HepG2 (cell line): Measurements from ENCODE around the gene CREG2. TPM values are rescaled to one million over a fixed set of nuclear protein-coding genes. Genes with fewer than 3 reads are reported as not detected.

ENCODE experiments used
- CREBL2 ChIP-seq: sonication (generic); formaldehyde crosslinking; IDR thresholded peaks from 2 replicates; pipeline ENCODE4 v1.8.1; 2023; ENCODE audit warnings: missing genetic modification reagents, mild to moderate bottlenecking, borderline replicate concordance
- E2F1 ChIP-seq: sonication (generic); formaldehyde crosslinking; IDR thresholded peaks from 2 replicates; pipeline ENCODE4 v1.5.0; 2020; ENCODE audit warnings: missing genetic modification reagents
- GTF2F1 ChIP-seq: fragments of 150-350 bp; IDR thresholded peaks from 2 replicates; pipeline ENCODE4 v1.6.1; 2014; ENCODE audit warnings: low read length
- IKZF1 ChIP-seq: fragments of 450-650 bp; IDR thresholded peaks from 2 replicates; pipeline ENCODE4 v1.7.1; 2016
- IKZF5 ChIP-seq: IDR thresholded peaks from 2 replicates; pipeline ENCODE4 v1.6.1; 2018; ENCODE audit warnings: missing genetic modification reagents, mild to moderate bottlenecking, missing compliant biosample characterization
- LRRFIP1 ChIP-seq: sonication (generic); formaldehyde crosslinking; conservative IDR thresholded peaks from 2 replicates; pipeline ENCODE4 v1.4.0; 2020; ENCODE audit warnings: missing genetic modification reagents
- MTA1 ChIP-seq: sonication (generic); formaldehyde crosslinking; IDR thresholded peaks from 2 replicates; pipeline ENCODE4 v1.4.0; 2020; ENCODE audit warnings: missing genetic modification reagents, mild to moderate bottlenecking, borderline replicate concordance
- NCOA1 ChIP-seq: sonication (generic); formaldehyde crosslinking; IDR thresholded peaks from 2 replicates; pipeline ENCODE4 v1.9.0; 2021; ENCODE audit warnings: missing genetic modification reagents
- SP4 ChIP-seq: sonication (generic); formaldehyde crosslinking; IDR thresholded peaks from 2 replicates; pipeline ENCODE4 v1.8.1; 2023; ENCODE audit warnings: mild to moderate bottlenecking, missing genetic modification reagents
- TFAP4 ChIP-seq: sonication (generic); IDR thresholded peaks from 2 replicates; pipeline ENCODE4 v1.6.1; 2016; ENCODE audit warnings: low read depth, borderline replicate concordance
- ZBTB2 ChIP-seq: sonication (generic); formaldehyde crosslinking; IDR thresholded peaks from 2 replicates; pipeline ENCODE4 v1.8.0; 2022; ENCODE audit warnings: low read depth, missing genetic modification reagents
- ZEB1 ChIP-seq: IDR thresholded peaks from 2 replicates; pipeline ENCODE4 v1.6.1; 2012; ENCODE audit warnings: mild to moderate bottlenecking, low read depth, inconsistent platforms; ENCODE audit not compliant: insufficient replicate concordance
- ZKSCAN1 ChIP-seq: fragments of 150-350 bp; IDR thresholded peaks from 2 replicates; pipeline ENCODE4 v1.6.1; 2014; ENCODE audit warnings: low read length
- ZNF510 ChIP-seq: sonication (generic); formaldehyde crosslinking; IDR thresholded peaks from 2 replicates; pipeline ENCODE4 v1.4.0; 2020; ENCODE audit warnings: low read depth, mild to moderate bottlenecking, missing genetic modification reagents
- ZNF550 ChIP-seq: sonication (generic); formaldehyde crosslinking; IDR thresholded peaks from 2 replicates; pipeline ENCODE4 v1.4.0; 2020; ENCODE audit warnings: mild to moderate bottlenecking, missing genetic modification reagents, borderline replicate concordance
- ZNF75D ChIP-seq: sonication (generic); formaldehyde crosslinking; IDR thresholded peaks from 2 replicates; pipeline ENCODE4 v1.8.1; 2023; ENCODE audit warnings: missing genetic modification reagents, mild to moderate bottlenecking, borderline replicate concordance
- ZNF800 ChIP-seq: sonication (generic); formaldehyde crosslinking; IDR thresholded peaks from 2 replicates; pipeline ENCODE4 v1.4.0; 2020; ENCODE audit warnings: missing genetic modification reagents
- polyA plus RNA-seq, 8 experiments: library from polyadenylated mRNA; depleted of rRNA in 3 of 8; stranded (reverse) in 7 of 8; unstranded in 1 of 8; fragments of >200 nt; fragmentation: Illumina TruSeq in 4 of 8; extraction: Trizol in 4 of 8; gene quantifications; 2 replicates each; pipeline versions ENCODE4 v1.2.1 to v1.2.3, GENCODE V29; 2011 to 2016; ENCODE audit warnings: low read depth in 4 of 8, missing spikeins in 1 of 8, mixed read lengths in 1 of 8; ENCODE audit not compliant: insufficient read depth in 1 of 8
- total RNA-seq, 5 experiments: library from RNA; depleted of rRNA; stranded (reverse); fragments of >200 nt; fragmentation: Illumina TruSeq; extraction: Trizol; gene quantifications; 2 replicates each; pipeline ENCODE4 v1.2.3, GENCODE V29; 2016; ENCODE audit warnings: low read depth in 1 of 5

CREG2 gene
- total and polyA plus RNA-seq, 2 of the 13 experiments (the other 11 are each of a cell fraction or from before 2014, with no cell fraction given) = 0.18 to 0.26 TPM

- TF ChIP-seq E2F1 (CRISPR knock-in tag) (no peak), CREBL2 (CRISPR knock-in tag) (no peak), ZEB1 (peak; percentile 77), ZBTB2 (CRISPR knock-in tag) (no peak), MTA1 (CRISPR knock-in tag) (no peak), ZKSCAN1 (no peak), ZNF510 (CRISPR knock-in tag) (no peak), TFAP4 (no peak), NCOA1 (CRISPR knock-in tag) (no peak; the same call in 1 of the 2 replicates), ZNF550 (CRISPR knock-in tag) (no peak), IKZF1 (no peak), SP4 (CRISPR knock-in tag) (no peak), LRRFIP1 (CRISPR knock-in tag) (no peak), ZNF75D (CRISPR knock-in tag) (no peak), IKZF5 (CRISPR knock-in tag) (peak; percentile 23; the same call in 1 of the 2 replicates), ZNF800 (no peak), GTF2F1 (no peak)
Measured at GRCh38 chr2:101332885-101333766, 54.2 kb downstream of the CREG2 start (continued).
